GDM1 (cell line): ENCODE results near the gene ZMYM4.
"Not testable (repeated sequence)": the region's sequence is repeated elsewhere in the genome, so short reads cannot be mapped to it uniquely, and the experiment has no call there.

Source experiments
- DNase-seq: peaks from one replicate; lab custom pipeline; 2025; lab: John Stamatoyannopoulos, UW

Gene ZMYM4

GRCh38 chr1:35454176-35454575 lies 185.7 kb downstream of the ZMYM4 start:
- DNase-seq = no peak

GRCh38 chr1:35454616-35455015 lies 186.1 kb downstream of the ZMYM4 start:
- no peak for DNase-seq

- no peak for DNase-seq
These were observed 192.3 kb downstream of the ZMYM4 start for GRCh38 chr1:35460796-35461195.

- no peak for DNase-seq
These were observed 193.6 kb downstream of the ZMYM4 start for GRCh38 chr1:35461966-35462651.

- no peak for DNase-seq
These were observed 194.7 kb downstream of the ZMYM4 start for GRCh38 chr1:35463232-35463631.

GRCh38 chr1:35463749-35464148 lies 195.2 kb downstream of the ZMYM4 start:
- not testable (repeated sequence) for DNase-seq

- DNase-seq = no peak
These were observed 197.6 kb downstream of the ZMYM4 start for GRCh38 chr1:35466120-35466519.

- DNase-seq = no peak
These were observed 202.6 kb downstream of the ZMYM4 start for GRCh38 chr1:35470977-35471613.
